ENCODE measurements around the gene ASF1B.

DNA sequence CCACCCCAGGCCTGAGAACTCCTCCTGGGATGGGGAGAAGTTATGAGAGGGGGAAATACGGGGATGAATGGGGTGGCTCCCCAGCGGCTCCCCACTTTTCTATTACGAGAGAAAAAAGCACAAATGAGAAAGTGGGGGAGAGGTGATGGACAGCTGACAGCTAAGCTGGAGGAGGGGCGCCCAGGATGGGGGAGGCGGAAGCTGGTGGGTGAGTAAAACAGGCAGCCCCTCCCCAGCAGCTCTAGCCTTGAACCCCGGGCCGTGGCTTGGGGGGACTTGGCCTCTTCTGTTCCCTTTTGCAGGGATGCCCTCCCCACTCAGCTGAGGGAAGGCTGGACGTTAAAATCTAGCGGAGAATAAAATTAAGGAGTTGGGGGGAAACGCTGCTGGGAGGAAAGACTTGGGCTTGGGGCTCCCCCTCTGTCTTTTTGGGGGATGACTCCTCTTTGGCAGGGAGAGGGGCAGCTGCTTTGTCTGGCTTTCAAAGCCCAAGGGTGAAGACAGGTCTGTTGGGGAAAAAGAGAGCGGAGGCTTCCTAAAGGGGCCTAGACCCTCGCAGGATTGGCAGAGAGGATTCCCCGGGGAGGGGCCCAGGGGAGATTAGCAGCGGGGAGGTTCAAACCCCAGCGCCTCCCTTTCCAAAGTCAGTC, 44.5 kb downstream of the ASF1B start:
- TF ChIP-seq, protein P1, sequence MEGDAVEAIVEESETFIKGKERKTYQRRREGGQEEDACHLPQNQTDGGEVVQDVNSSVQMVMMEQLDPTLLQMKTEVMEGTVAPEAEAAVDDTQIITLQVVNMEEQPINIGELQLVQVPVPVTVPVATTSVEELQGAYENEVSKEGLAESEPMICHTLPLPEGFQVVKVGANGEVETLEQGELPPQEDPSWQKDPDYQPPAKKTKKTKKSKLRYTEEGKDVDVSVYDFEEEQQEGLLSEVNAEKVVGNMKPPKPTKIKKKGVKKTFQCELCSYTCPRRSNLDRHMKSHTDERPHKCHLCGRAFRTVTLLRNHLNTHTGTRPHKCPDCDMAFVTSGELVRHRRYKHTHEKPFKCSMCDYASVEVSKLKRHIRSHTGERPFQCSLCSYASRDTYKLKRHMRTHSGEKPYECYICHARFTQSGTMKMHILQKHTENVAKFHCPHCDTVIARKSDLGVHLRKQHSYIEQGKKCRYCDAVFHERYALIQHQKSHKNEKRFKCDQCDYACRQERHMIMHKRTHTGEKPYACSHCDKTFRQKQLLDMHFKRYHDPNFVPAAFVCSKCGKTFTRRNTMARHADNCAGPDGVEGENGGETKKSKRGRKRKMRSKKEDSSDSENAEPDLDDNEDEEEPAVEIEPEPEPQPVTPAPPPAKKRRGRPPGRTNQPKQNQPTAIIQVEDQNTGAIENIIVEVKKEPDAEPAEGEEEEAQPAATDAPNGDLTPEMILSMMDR (conservative IDR thresholded peaks at IDR 0.05; ENCODE audit: low read depth, low read length): no peak
- TF ChIP-seq EZH2 (IDR thresholded peaks at IDR 0.05; ENCODE audit: borderline replicate concordance, low read depth, low read length, poor library complexity, severe bottlenecking): no peak
